NCI-H2029 treated with DMSO at 0.1 percent for 48 hours (cell line): Measurements from ENCODE around the gene MTHFR.

ENCODE experiments used
- DNase-seq: peaks from one replicate; lab custom pipeline; 2025; lab: John Stamatoyannopoulos, UW

Gene MTHFR

GRCh38 chr1:11780380-11781147 is 25.2 kb downstream of the MTHFR start:
- DNase-seq: no peak

GRCh38 chr1:11779715-11780379 is 25.9 kb downstream of the MTHFR start:
- no peak for DNase-seq

- no peak for DNase-seq
These were observed 26.7 kb downstream of the MTHFR start for GRCh38 chr1:11778844-11779623.

GRCh38 chr1:11778336-11778735 is 27.4 kb downstream of the MTHFR start:
- no peak for DNase-seq

GRCh38 chr1:11777658-11778322 is 28.0 kb downstream of the MTHFR start:
- DNase-seq: no peak

- DNase-seq: no peak
These were observed 31.0 kb downstream of the MTHFR start for GRCh38 chr1:11774753-11775152.

- no peak for DNase-seq
These were observed 33.3 kb downstream of the MTHFR start for GRCh38 chr1:11772458-11772857.

GRCh38 chr1:11771481-11772043 is 34.2 kb downstream of the MTHFR start:
- DNase-seq: no peak

- no peak for DNase-seq
These were observed 35.8 kb downstream of the MTHFR start for GRCh38 chr1:11770011-11770410.

- no peak for DNase-seq
These were observed 36.5 kb downstream of the MTHFR start for GRCh38 chr1:11769274-11769673.

- no peak for DNase-seq
These were observed 36.9 kb downstream of the MTHFR start for GRCh38 chr1:11768821-11769220.

- DNase-seq: no peak
These were observed 37.7 kb downstream of the MTHFR start for GRCh38 chr1:11767922-11768704.

- DNase-seq: no peak
These were observed 39.4 kb downstream of the MTHFR start for GRCh38 chr1:11766429-11766776.

GRCh38 chr1:11765661-11766428 is 39.9 kb downstream of the MTHFR start:
- DNase-seq: no peak

- no peak for DNase-seq
These were observed 41.2 kb downstream of the MTHFR start for GRCh38 chr1:11764519-11764918.

- no peak for DNase-seq
These were observed 41.6 kb downstream of the MTHFR start for GRCh38 chr1:11764115-11764514.

- no peak for DNase-seq
These were observed 43.8 kb downstream of the MTHFR start, which contains the start of gene C1orf167 for GRCh38 chr1:11761988-11762406. TSS of gene C1orf167 (plus strand) at chr1:11762193. CDS start at chr1:11764401, 2,208 bp downstream.

GRCh38 chr1:11761285-11761684 is 44.5 kb downstream of the MTHFR start:
- no peak for DNase-seq

GRCh38 chr1:11759791-11760190 is 46.0 kb downstream of the MTHFR start:
- no peak for DNase-seq

GRCh38 chr1:11757047-11757446 is 48.7 kb downstream of the MTHFR start:
- DNase-seq: no peak
